ENCODE measurements around the gene PRR7. TPM values are rescaled to one million over a fixed set of nuclear protein-coding genes. Genes with fewer than 3 reads are reported as not detected.
A peak's percentile ranks its signal among the peaks of the same experiment; 100 is the strongest.

PRR7 gene
- total RNA-seq, 1 experiment from 2014 or later, result 13.9 TPM

- no peak for DNase-seq (ENCODE audit: low read depth)
Observed at GRCh38 chr5:177423671-177424070, 22.9 kb upstream of the PRR7 start.

GRCh38 chr5:177425196-177425800, 21.3 kb upstream of the PRR7 start:
- no peak for DNase-seq (ENCODE audit: low read depth)

GRCh38 chr5:177425801-177426565, 20.6 kb upstream of the PRR7 start:
- DNase-seq (ENCODE audit: low read depth), result peak; percentile 100

GRCh38 chr5:177426566-177427210, 19.9 kb upstream of the PRR7 start, which contains the start of gene GRK6:
GRK6 (plus strand) TSS chr5:177426676; CDS start chr5:177426846, 170 bp downstream.
- DNase-seq (ENCODE audit: low read depth), result no peak

GRCh38 chr5:177427211-177427822, 19.3 kb upstream of the PRR7 start:
- peak; percentile 20 for DNase-seq (ENCODE audit: low read depth)

GRCh38 chr5:177427919-177428573, 18.6 kb upstream of the PRR7 start:
- no peak for DNase-seq (ENCODE audit: low read depth)

- no peak for DNase-seq (ENCODE audit: low read depth)
Observed at GRCh38 chr5:177428574-177429217, 17.9 kb upstream of the PRR7 start.

GRCh38 chr5:177429248-177430040, 17.2 kb upstream of the PRR7 start:
- no peak for DNase-seq (ENCODE audit: low read depth)

- DNase-seq (ENCODE audit: low read depth), result no peak
Observed at GRCh38 chr5:177430140-177430951, 16.3 kb upstream of the PRR7 start.

GRCh38 chr5:177430972-177431316, 15.7 kb upstream of the PRR7 start:
- DNase-seq (ENCODE audit: low read depth), result no peak

- no peak for DNase-seq (ENCODE audit: low read depth)
Observed at GRCh38 chr5:177431317-177432142, 15.1 kb upstream of the PRR7 start.

GRCh38 chr5:177432143-177432838, 14.3 kb upstream of the PRR7 start:
- no peak for DNase-seq (ENCODE audit: low read depth)

GRCh38 chr5:177432839-177433657, 13.6 kb upstream of the PRR7 start:
- DNase-seq (ENCODE audit: low read depth), result no peak

GRCh38 chr5:177433658-177434217, 12.9 kb upstream of the PRR7 start:
- DNase-seq (ENCODE audit: low read depth), result no peak

GRCh38 chr5:177434437-177434836, 12.2 kb upstream of the PRR7 start:
- no peak for DNase-seq (ENCODE audit: low read depth)

GRCh38 chr5:177434942-177435738, 11.5 kb upstream of the PRR7 start:
- no peak for DNase-seq (ENCODE audit: low read depth)

Data from RPMI7951 (cell line).